Lung microvascular endothelial cell (primary cell): ENCODE data around the gene IFT57. TPM values are rescaled to one million over a fixed set of nuclear protein-coding genes. Genes with fewer than 3 reads are reported as not detected.

ENCODE experiments used
- DNase-seq, 2 donors: peaks; one replicate each; pipeline versions ENCODE4 v3.0.0 to v3.0.0-alpha.2; 2010; ENCODE audit warnings: low read depth in 2 of 2
- total RNA-seq: library from RNA; depleted of rRNA; stranded (reverse); fragments of >200 nt; gene quantifications from 2 replicates; pipeline ENCODE4 v1.2.1, GENCODE V29; 2014

IFT57 gene
- total RNA-seq, 1 donor from 2014 or later = 20.6 TPM

DNA sequence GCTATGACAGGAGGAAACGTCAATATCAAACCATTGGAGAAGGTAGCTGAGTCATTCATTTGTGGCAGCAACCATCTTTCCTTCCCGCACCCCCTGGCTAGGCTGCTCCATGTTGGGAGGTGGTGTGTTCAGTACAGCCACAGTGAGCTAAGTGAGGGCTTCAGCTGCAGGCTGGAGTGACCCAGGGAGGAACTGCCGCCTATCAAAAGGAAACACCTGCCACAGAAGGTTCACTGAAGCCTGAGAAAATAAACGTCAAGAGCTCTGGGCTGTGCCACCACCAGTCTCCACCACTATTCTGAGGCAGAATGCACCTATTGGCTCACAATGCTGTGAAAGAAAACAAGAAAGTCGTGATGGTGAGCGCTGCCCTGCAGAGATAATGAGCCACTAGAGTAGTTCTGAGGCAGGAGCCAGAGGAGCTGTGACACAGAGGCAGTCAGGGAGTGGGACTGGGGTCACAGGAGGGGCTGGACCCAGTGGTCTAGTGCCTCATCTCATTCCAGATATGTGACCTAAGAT is 96.6 kb downstream of the IFT57 start:
- peak; percentile 88 to 91 for DNase-seq

DNA sequence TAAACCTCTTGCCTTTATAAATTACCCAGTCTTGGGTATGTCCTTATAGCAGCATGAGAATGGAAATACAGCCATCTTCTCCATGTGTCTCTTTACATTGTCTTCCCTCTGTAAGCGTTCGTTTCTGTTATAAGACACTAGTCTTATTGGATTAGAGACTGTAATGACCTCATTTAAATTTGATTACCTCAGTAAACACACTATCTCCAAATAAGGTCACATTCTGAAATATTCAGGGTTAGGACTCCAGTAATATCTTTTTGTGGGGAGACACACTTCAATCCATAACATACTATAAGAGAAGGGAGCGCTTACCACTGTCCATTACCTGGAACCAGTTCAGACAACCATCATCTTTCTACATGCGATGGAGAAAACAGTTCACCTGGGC is 97.1 kb downstream of the IFT57 start:
- DNase-seq = no peak

DNA sequence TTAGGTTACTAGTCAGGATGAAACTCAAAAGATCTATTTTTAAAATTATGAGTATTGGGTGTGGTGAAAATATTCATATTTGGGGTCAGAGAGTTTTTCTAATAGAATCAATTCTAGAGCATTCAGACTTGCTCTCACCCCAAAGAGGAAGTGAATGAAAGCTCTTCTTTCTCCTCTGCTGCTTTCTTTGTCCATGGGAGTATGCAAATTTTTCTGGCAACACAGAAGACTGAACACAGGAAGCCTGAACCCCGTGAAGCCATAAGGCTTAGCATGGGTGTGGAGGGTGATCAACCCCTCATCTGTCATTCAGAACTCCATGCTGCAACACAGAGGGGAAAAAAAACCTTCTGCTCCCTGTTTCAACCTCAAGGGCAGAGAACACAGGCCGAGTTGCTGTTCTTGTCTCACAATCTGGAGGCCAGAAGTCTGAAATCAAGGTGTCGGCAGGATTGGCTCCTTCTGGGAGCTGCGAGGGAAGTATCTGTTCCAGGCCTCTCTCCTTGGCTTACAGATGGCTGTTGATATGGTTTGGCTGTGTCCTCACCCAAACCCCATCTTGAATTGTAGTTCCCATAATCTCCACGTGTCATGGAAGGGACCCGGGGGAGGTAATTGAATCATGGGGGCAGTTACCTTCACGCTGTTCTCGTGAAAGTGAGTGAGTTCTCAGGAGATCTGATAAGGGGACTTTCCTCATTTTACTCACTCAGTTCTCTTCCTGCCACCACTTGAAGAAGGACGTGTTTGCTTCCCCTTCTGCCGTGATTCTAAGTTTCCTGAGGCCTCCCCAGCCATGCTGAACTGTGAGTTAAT is 97.7 kb downstream of the IFT57 start:
- peak in 1 of 2 donors; percentile 34 for DNase-seq

DNA sequence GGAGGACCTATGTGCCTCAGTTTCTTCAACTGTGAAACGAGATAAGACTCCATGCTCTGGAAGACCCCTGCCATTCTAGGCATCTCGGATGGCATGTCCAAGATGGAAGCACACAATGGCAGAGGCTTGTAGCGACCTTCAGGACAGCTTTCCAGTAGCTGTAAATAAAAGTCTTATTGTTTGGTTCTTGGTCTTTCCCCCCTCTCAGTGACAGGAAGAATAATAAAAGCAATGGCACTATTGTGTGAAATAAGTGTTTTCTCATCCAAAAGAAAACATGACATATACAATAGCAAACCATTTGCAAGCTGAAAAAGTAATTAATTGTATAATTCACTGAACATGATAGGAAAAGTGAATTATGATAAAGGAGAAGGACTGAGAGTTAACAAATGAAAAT is 98.9 kb downstream of the IFT57 start:
- DNase-seq = no peak

DNA sequence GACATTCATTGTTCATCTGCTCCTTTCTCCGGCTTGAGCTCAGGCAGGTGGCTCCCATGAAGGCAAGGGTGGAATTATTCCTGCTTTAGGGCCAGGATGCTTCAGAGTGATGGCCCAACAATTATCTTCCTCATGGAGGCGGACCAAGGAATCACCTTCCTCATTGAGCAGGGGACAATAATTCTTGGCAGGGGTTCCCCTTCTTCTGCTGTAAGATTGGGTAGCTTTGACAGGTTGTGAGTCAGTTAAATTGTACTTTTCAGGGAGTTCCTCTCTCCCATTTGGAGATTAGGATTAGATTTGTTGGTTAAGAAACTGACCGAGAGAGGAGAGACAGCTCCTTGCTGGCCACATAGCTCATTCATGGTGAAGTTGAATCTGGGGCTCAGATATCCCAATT is 99.9 kb downstream of the IFT57 start:
- no peak for DNase-seq

DNA sequence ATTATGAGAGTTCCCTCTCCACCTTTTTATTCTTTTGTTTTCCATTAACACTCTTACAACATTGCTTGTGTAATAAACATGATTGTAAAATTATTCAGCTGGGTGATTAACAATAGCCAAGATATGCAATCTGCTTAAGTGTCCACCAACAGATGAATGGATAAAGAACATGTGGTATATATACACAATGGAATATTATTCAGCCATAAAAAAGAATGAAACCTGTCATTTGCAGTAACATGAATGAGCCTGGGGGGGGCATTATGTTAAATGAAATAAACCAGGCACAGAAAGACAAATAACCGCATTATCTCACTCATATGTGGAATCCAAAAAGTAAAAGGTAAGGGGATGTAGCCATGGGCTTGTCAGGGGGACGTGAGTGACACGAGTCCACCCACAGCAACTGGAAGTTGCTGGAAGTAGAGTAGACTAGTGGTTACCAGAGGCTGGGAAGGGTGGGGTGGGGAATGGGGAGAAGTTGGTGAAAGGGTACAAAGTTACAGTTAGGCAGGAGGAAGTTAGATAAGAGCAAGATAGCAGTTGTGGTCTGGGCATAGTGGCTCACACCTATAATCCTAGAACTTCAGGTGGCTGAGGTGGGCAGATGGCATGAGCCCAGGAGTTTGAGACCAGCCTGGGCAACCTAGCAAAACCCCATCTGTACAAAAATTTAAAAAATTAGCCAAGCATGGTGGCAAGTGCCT is 102.7 kb downstream of the IFT57 start:
- no peak for DNase-seq

DNA sequence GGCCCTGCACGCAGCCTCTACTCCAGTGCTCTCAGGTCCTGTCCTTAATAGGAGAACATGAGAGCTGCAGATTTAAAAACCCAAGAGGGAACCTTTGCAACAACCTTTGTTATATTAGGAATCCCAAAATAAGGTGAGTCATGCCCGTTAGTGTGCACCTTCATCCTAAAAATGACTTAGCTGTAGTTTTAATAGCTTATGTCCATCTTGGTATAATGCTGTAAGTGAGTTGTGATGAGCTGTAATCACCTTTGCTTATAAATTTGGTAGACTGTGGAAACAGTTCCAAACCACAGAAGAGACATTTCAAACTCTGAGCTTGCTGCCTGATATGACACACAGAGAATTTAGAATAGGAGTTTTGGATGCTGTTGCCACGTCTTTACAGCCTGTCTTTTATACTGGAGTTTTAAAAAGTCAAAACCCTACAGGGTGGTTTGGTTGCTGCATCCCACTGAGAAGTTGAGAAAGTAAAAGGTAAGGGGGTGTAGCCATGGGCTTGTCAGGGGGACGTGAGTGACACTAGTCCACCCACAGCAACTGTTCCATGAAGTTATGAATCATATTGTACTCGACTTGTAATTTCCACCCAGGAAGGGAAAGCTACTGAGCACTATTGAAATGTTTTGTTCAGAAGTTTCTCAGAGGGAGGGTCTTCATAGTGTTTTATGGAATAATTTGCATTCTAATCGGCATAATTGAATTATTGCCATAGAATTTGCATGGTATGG is 104.0 kb downstream of the IFT57 start:
- DNase-seq = no peak

DNA sequence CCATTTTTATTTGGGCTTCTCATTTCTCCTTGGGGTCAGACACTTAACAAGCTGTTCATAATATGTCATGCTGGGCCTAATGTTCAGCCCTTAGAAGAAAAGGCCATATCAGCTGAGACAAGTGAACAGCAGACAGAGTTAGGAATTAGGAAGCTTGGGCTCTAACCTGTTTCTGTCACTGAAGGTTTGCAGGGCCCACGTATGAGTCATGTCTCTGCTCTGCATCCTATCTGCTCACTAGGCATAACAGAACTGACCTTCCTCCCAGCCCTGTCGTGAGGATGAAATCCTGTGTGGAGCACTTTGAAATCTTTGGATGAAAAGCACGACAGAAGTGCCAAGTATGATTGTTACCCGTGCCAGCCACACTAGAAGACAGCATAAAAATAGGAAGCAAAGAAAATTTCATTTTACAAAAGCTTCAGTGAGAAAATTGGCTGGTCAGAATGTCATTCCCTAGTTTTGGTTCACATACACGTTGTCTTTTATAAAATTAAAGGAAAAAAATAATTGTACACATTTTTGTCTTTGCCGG is 104.9 kb downstream of the IFT57 start:
- peak; percentile 8 to 55 for DNase-seq

DNA sequence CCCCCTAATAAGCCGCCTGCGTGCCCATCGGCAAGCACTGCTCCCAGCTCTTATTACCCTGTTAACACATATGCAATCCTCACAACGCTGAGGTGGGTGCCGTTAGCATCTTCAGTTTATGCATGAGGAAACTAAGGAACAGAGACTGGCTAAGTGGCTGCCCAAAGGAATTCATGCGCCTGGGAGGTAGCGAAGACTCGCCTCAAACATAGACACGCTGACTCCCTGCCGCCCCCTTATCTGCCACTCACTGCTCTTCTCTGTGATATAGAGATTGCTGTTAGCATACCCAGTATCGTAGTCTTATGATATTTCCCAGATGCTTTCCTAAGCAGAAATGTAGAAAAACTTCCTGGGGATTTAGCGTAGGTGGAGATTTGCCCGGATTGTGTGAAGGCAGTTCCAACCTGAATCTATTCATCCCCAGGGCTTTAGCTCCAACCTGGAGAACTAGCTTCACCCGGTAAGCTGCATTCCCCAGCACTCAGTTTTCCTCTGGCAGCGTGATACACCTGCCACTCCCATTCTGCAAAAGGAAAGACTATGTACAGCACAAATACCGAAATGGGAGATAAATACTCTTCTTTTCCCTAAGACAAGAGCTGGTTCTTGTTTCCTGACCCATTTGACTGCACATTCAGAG is 107.7 kb downstream of the IFT57 start:
- DNase-seq = no peak

DNA sequence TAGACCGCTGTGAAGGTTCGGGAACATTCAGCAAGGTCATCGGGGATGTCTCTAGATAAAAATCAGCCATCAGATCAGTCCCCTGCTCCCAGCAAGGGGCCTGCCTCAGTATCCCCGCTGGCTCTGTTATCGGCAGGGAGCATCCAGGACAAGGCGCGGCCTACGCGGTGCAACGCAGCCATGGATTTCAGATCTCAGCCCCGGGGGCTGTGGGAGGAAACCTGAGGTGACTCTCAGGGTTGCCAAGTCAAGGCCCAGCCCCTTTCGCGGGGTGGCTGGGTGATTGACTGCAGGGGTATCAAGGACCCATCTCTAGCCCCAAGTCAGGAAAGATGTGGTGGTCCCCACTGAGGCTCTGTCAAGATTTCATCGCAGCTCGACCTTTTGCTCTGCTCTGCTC is 108.2 kb downstream of the IFT57 start:
- DNase-seq = no peak

DNA sequence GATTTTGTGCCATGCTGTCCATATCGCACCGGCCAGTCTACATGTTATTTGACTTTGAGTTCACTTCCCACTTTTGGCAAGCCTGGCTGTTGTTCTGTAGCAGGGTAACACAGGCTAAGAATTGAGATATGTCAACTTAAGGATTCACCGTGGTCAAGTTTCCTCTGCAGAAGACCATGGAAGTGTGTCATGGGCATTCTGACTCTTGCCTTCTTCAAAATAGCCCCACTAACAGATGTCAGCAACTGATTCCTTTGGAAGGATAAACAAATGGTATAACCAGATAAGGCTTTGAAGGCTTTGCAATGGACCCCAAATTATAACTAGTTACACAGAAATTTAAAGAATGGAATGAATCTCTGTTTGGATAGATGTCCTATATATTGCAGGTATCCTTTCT is 111.3 kb downstream of the IFT57 start:
- DNase-seq = no peak

Other genes starting within 250 kb of the IFT57 start
- gene CD47, start 131.4 kb downstream of the IFT57 start, total RNA-seq = 34.9 and 53.6 TPM in 2 replicates
- not detected in 2 replicates for gene HHLA2, start 74.1 kb upstream of the IFT57 start, total RNA-seq